BLaER1 (cell line): Measurements from ENCODE around the gene TRIM17.
A peak's percentile ranks its signal among the peaks of the same experiment; 100 is the strongest.

Experiments
- H3K27ac ChIP-seq: shearing (Covaris generic); formaldehyde crosslinking; 2 replicates; pipeline ENCODE4 v1.8.1; 2022
- H3K27me3 ChIP-seq: shearing (Covaris generic); formaldehyde crosslinking; 2 replicates; pipeline ENCODE4 v1.8.1; 2022
- H3K36me3 ChIP-seq: shearing (Covaris generic); formaldehyde crosslinking; 2 replicates; pipeline ENCODE4 v1.8.1; 2022
- H3K4me1 ChIP-seq: shearing (Covaris generic); formaldehyde crosslinking; 2 replicates; pipeline ENCODE4 v1.8.1; 2022
- H3K4me2 ChIP-seq: shearing (Covaris generic); formaldehyde crosslinking; 2 replicates; pipeline ENCODE4 v1.8.1; 2022
- H3K4me3 ChIP-seq: shearing (Covaris generic); formaldehyde crosslinking; 2 replicates; pipeline ENCODE4 v1.8.1; 2022
- H3K9ac ChIP-seq: shearing (Covaris generic); formaldehyde crosslinking; 2 replicates; pipeline ENCODE4 v1.8.1; 2022
- H3K9me3 ChIP-seq: shearing (Covaris generic); formaldehyde crosslinking; 2 replicates; pipeline ENCODE4 v1.8.1; 2022
- H4K20me1 ChIP-seq: shearing (Covaris generic); formaldehyde crosslinking; 2 replicates; pipeline ENCODE4 v1.8.1; 2022
- Cebpa-rat ChIP-seq: shearing (Covaris generic); IDR thresholded peaks from 2 replicates; pipeline ENCODE4 v1.8.1; 2022

The TRIM17 gene

DNA sequence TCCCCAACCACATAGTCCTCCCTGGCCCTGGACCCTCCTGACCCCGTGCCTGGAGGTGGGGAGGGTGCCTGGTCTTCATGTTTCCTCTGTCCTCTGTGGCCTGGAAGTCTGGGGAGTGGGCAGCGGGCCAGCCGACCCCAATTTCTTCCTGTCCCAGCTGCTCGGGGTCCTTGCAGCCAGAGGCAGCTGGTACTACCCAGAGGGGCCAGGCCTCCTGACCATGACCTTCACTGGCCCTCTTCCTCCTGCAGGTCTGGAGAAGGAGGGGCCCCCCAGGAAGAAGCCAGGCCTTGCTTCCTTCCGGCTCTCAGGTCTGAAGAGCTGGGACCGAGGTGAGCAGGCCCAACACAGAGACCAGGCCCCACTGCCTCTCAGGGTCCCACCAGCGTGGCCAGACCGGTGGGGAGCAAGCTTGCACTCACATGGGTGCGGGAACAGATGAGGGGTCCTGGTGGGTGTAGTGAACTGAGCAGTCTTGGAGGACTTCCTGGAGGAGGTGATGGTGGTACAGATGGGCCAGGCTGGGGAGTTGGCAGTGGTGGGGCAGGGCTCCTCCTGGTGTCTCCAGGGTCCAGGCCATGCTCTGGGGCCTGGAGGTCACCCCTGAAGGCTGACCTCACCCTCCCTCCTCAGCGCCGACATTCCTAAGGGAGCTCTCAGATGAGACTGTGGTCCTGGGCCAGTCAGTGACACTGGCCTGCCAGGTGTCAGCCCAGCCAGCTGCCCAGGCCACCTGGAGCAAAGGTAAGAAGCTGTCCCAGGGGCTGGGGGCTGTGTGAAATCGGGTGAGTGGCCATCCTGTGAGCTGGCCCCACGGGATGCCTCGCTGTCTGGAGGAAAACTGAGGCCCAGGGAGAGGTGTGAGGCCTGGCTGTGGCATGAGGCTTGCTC is 42.7 kb downstream of the TRIM17 start:
- H3K9ac ChIP-seq = no peak overlapping the region
- H3K27ac ChIP-seq = no peak overlapping the region
- H3K4me2 ChIP-seq = no peak overlapping the region
- H3K36me3 ChIP-seq = no peaks in the 10 kb centered on the region
- TF ChIP-seq Cebpa-rat = no peak
- H3K9me3 ChIP-seq = no peaks in the 10 kb centered on the region
- H3K27me3 ChIP-seq = peaks cover 16% of the 10 kb centered on the region
- peaks cover 14% of the 10 kb centered on the region for H4K20me1 ChIP-seq
- no peak overlapping the region for H3K4me3 ChIP-seq
- H3K4me1 ChIP-seq = peaks cover 33% of the 10 kb centered on the region

DNA sequence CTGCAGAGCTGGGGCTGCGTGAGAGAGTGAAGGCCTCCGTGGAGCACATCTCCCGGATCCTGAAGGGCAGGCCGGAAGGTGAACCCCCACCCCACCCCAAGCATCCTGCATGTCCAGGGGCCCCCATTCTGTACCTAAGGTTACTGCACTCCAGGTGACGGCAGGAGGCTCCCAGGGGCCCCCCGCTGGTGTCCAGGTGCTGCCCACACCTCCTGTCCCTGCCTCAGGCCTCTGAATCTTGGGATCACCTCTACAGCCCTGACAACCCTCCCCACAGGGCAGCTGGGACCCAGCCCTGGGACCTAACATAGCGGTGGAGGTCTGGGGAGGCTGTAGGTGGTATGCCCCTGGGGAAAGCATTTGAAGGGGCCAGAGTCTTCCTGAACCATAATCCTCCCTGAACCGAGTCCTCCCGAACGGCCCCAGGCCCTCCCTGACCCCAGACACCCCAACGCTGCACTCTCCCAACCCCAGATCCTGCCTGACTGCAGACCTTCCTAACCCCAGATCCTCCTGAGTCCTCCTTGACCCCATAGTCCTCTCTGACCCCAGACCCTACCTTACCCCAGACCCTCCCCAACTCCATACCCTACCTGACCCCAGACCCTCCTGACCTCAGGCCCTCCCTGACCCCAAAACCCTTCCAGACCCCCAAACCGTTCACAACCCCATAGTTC is 43.5 kb downstream of the TRIM17 start:
- Histone ChIP-seq H3K27ac (no peak overlapping the region), H3K4me2 (no peak overlapping the region), H3K4me1 (peaks cover 38% of the 10 kb centered on the region), H3K27me3 (peaks cover 9% of the 10 kb centered on the region; the same call in 1 of the 2 replicates), H4K20me1 (peaks cover 11% of the 10 kb centered on the region; the same call in 1 of the 2 replicates), H3K9ac (no peak overlapping the region), H3K36me3 (no peaks in the 10 kb centered on the region), H3K9me3 (no peaks in the 10 kb centered on the region), H3K4me3 (no peak overlapping the region)
- no peak for TF ChIP-seq Cebpa-rat

DNA sequence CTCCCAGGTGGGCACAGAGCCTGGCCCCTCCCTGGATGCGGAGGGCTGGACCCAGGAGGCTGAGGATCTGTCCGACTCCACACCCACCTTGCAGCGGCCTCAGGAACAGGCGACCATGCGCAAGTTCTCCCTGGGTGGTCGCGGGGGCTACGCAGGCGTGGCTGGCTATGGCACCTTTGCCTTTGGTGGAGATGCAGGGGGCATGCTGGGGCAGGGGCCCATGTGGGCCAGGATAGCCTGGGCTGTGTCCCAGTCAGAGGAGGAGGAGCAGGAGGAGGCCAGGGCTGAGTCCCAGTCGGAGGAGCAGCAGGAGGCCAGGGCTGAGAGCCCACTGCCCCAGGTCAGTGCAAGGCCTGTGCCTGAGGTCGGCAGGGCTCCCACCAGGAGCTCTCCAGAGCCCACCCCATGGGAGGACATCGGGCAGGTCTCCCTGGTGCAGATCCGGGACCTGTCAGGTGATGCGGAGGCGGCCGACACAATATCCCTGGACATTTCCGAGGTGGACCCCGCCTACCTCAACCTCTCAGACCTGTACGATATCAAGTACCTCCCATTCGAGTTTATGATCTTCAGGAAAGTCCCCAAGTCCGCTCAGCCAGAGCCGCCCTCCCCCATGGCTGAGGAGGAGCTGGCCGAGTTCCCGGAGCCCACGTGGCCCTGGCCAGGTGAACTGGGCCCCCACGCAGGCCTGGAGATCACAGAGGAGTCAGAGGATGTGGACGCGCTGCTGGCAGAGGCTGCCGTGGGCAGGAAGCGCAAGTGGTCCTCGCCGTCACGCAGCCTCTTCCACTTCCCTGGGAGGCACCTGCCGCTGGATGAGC is 44.3 kb downstream of the TRIM17 start:
- Histone ChIP-seq H3K4me2 (no peak overlapping the region), H3K27ac (no peak overlapping the region), H3K4me3 (no peak overlapping the region), H3K4me1 (peaks cover 42% of the 10 kb centered on the region), H4K20me1 (peaks cover 7% of the 10 kb centered on the region; the same call in 1 of the 2 replicates), H3K36me3 (no peaks in the 10 kb centered on the region), H3K9ac (no peak overlapping the region), H3K9me3 (no peaks in the 10 kb centered on the region), H3K27me3 (peaks cover 1% of the 10 kb centered on the region; the same call in 1 of the 2 replicates)
- TF ChIP-seq Cebpa-rat = no peak

DNA sequence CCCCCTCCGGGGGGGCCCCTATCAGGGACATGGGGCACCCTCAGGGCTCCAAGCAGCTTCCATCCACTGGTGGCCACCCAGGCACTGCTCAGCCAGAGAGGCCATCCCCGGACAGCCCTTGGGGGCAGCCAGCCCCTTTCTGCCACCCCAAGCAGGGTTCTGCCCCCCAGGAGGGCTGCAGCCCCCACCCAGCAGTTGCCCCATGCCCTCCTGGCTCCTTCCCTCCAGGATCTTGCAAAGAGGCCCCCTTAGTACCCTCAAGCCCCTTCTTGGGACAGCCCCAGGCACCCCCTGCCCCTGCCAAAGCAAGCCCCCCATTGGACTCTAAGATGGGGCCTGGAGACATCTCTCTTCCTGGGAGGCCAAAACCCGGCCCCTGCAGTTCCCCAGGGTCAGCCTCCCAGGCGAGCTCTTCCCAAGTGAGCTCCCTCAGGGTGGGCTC is 44.9 kb downstream of the TRIM17 start:
- 0 out of 2 replicates have a peak, but pooled peaks cover under 1% of the 10 kb centered on the region for H4K20me1 ChIP-seq
- H3K27ac ChIP-seq = no peak overlapping the region
- no peak overlapping the region for H3K9ac ChIP-seq
- H3K9me3 ChIP-seq = no peaks in the 10 kb centered on the region
- TF ChIP-seq Cebpa-rat = no peak
- H3K4me2 ChIP-seq = peak overlapping the region; percentile 70; the same call in 1 of the 2 replicates
- no peaks in the 10 kb centered on the region for H3K36me3 ChIP-seq
- no peaks in the 10 kb centered on the region for H3K27me3 ChIP-seq
- H3K4me3 ChIP-seq = no peak overlapping the region
- peaks cover 42% of the 10 kb centered on the region for H3K4me1 ChIP-seq

DNA sequence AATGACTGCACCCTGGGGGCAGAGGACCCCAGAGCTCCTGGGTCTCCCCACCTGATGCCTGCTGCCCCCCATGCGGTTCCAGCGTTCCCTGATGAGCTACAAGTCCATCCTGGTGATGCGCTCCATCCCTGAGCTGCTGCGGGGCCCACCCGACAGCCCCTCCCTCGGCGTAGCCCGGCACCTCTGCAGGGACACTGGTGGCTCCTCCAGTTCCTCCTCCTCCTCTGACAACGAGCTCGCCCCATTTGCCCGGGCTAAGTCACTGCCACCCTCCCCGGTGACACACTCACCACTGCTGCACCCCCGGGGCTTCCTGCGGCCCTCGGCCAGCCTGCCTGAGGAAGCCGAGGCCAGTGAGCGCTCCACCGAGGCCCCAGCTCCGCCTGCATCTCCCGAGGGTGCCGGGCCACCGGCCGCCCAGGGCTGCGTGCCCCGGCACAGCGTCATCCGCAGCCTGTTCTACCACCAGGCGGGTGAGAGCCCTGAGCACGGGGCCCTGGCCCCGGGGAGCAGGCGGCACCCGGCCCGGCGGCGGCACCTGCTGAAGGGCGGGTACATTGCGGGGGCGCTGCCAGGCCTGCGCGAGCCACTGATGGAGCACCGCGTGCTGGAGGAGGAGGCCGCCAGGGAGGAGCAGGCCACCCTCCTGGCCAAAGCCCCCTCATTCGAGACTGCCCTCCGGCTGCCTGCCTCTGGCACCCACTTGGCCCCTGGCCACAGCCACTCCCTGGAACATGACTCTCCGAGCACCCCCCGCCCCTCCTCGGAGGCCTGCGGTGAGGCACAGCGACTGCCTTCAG is 45.5 kb downstream of the TRIM17 start:
- Histone ChIP-seq H3K4me1 (peaks cover 42% of the 10 kb centered on the region), H3K36me3 (no peaks in the 10 kb centered on the region), H4K20me1 (no peaks in the 10 kb centered on the region), H3K4me3 (no peak overlapping the region), H3K27me3 (no peaks in the 10 kb centered on the region), H3K9ac (no peak overlapping the region), H3K4me2 (peak overlapping the region; percentile 70), H3K9me3 (no peaks in the 10 kb centered on the region), H3K27ac (no peak overlapping the region)
- TF ChIP-seq Cebpa-rat = no peak

DNA sequence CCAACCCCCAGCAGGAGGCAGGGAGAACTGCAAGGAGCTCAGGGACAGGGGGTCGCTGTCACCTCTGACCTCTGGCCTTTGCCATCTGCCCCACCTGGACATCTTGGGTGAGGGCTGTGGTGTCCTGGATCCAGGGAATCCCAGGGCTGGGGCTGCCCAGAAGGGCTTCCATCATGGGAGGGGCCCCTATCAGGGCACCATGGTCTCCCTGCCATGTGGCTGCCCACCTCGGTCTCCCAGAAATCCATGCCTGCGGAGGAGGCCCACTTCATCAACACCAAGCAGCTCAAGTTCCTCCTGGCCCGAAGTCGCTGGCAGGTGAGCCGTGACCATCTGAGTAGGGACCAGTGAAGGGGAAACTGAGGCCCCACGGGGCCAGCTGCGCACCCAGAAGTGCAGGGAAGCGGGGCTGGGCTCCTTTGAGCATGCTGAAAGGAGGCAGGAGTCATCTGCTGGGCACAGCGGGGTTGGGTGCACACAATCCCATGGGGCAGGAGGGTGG is 46.2 kb downstream of the TRIM17 start:
- Histone ChIP-seq H3K4me3 (no peak overlapping the region), H3K27ac (no peak overlapping the region), H3K4me1 (peaks cover 42% of the 10 kb centered on the region), H3K9ac (no peak overlapping the region), H3K27me3 (no peaks in the 10 kb centered on the region), H4K20me1 (no peaks in the 10 kb centered on the region), H3K36me3 (no peaks in the 10 kb centered on the region), H3K4me2 (peak overlapping the region; percentile 70), H3K9me3 (no peaks in the 10 kb centered on the region)
- TF ChIP-seq Cebpa-rat = no peak

DNA sequence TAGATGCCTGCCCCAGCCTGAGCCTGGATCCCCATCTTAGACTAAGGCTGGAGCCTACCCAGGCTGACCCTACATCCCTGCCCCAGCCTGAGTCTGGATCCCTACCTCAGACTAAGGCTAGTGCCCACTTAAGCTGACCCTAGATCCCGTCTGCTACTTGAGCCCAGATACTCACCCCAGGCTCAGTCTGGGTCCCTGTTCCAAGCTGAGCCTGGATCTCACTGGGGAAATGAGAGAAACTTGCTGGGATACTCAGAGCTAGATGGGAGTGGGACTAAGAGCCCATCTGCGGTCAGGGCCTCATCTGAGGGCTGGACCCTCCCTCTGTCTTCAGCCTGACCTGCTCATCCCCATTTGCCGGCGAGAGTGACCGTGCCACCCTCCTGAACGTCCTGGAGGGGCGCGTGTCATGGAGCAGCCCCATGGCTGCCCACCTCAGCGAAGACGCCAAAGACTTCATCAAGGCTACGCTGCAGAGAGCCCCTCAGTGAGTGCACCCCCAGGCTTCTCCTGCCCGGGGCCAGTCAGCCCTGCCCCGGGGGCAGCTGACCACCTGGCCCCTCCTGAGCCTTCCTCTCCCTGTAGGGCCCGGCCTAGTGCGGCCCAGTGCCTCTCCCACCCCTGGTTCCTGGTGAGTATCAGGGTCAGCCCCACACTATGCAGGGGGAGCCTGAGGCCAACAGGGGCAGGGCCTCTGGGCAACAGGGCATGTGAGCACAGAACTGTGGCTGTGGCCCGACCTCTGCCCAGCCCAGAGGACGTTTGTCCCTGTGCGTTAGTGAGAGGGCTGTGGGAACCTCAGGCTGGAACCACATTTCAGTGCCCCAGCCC is 46.8 kb downstream of the TRIM17 start:
- no peak overlapping the region for H3K4me3 ChIP-seq
- peak overlapping the region; percentile 14; the same call in 1 of the 2 replicates for H3K27ac ChIP-seq
- no peaks in the 10 kb centered on the region for H4K20me1 ChIP-seq
- no peaks in the 10 kb centered on the region for H3K36me3 ChIP-seq
- peaks cover 42% of the 10 kb centered on the region for H3K4me1 ChIP-seq
- H3K9me3 ChIP-seq = no peaks in the 10 kb centered on the region
- no peak overlapping the region for H3K9ac ChIP-seq
- no peaks in the 10 kb centered on the region for H3K27me3 ChIP-seq
- H3K4me2 ChIP-seq = peak overlapping the region; percentile 70
- TF ChIP-seq Cebpa-rat = no peak
